GM23338 (cell line): Measurements from ENCODE around the gene KYNU. TPM values are rescaled to one million over a fixed set of nuclear protein-coding genes. Genes with fewer than 3 reads are reported as not detected.

ENCODE experiments used
- ATAC-seq: fragments of 200-7000 bp; cut with Tn5 transposase; 3 replicates; pipeline ENCODE4 v1.9.1; 2020
- DNase-seq: peaks from one replicate; pipeline ENCODE4 v3.0.0-alpha.2; 2015; ENCODE audit warnings: low spot score
- H2AFZ ChIP-seq: fragments of 200-600 bp; sonication (generic); 2 replicates; pipeline ENCODE4 v1.8.0; 2016; ENCODE audit warnings: antibody characterized with exemption, mild to moderate bottlenecking, moderate library complexity
- H3F3A ChIP-seq: fragments of 200-600 bp; sonication (generic); replicated peaks from 2 replicates; pipeline ENCODE4 v1.8.0; 2017; ENCODE audit warnings: antibody characterized with exemption, mixed run types, low read depth
- H3K27ac ChIP-seq: fragments of 200-600 bp; sonication (generic); 2 replicates; pipeline ENCODE4 v1.6.1; 2016; ENCODE audit warnings: low read depth
- H3K27me3 ChIP-seq: fragments of 200-600 bp; sonication (generic); 2 replicates; pipeline ENCODE4 v1.8.0; 2016; ENCODE audit warnings: mild to moderate bottlenecking, mixed run types, moderate library complexity; ENCODE audit not compliant: insufficient read depth
- H3K36me3 ChIP-seq: fragments of 200-600 bp; sonication (generic); 2 replicates; pipeline ENCODE4 v1.8.0; 2016; ENCODE audit warnings: mild to moderate bottlenecking; ENCODE audit not compliant: insufficient read depth
- H3K4me1 ChIP-seq: fragments of 200-600 bp; sonication (generic); 2 replicates; pipeline ENCODE4 v1.8.0; 2016; ENCODE audit warnings: mild to moderate bottlenecking, moderate library complexity; ENCODE audit not compliant: insufficient read depth
- H3K4me2 ChIP-seq: fragments of 200-600 bp; sonication (generic); 2 replicates; pipeline ENCODE4 v1.7.1; 2017; ENCODE audit warnings: mixed run types
- H3K4me3 ChIP-seq: fragments of 200-600 bp; sonication (generic); 2 replicates; pipeline ENCODE4 v1.6.1; 2016; ENCODE audit warnings: mixed run types
- H3K79me2 ChIP-seq: fragments of 200-600 bp; sonication (generic); replicated peaks from 2 replicates; pipeline ENCODE4 v1.8.0; 2017; ENCODE audit warnings: mild to moderate bottlenecking; ENCODE audit not compliant: insufficient read depth
- H3K9me2 ChIP-seq: fragments of 200-600 bp; sonication (generic); 2 replicates; pipeline ENCODE4 v1.8.0; 2017; ENCODE audit not compliant: insufficient read depth
- H4K20me1 ChIP-seq: fragments of 200-600 bp; sonication (generic); replicated peaks from 2 replicates; pipeline ENCODE4 v1.8.0; 2017; ENCODE audit warnings: mild to moderate bottlenecking; ENCODE audit not compliant: insufficient read depth
- H3K27ac Mint-ChIP-seq: 2 replicates; pipeline ENCODE4 v1.8.0; 2020; ENCODE audit warnings: inconsistent platforms, mild to moderate bottlenecking, moderate library complexity, mixed read lengths
- H3K27me3 Mint-ChIP-seq: 3 replicates; pipeline ENCODE4 v1.8.0; 2022; ENCODE audit warnings: low read depth, mild to moderate bottlenecking, moderate library complexity, mixed read lengths, inconsistent platforms; ENCODE audit not compliant: insufficient read depth, poor library complexity
- H3K36me3 Mint-ChIP-seq: 3 replicates; pipeline ENCODE4 v1.8.0; 2021; ENCODE audit warnings: low read depth, mild to moderate bottlenecking, inconsistent platforms, moderate library complexity, mixed read lengths
- H3K4me1 Mint-ChIP-seq: 3 replicates; pipeline ENCODE4 v1.8.0; 2020; ENCODE audit warnings: mild to moderate bottlenecking, inconsistent platforms, mixed read lengths
- H3K4me3 Mint-ChIP-seq: 3 replicates; pipeline ENCODE4 v1.8.0; 2021; ENCODE audit warnings: moderate library complexity, mild to moderate bottlenecking, inconsistent platforms, mixed read lengths
- H3K9me3 Mint-ChIP-seq: 3 replicates; pipeline ENCODE4 v1.8.0; 2020; ENCODE audit warnings: moderate library complexity, mild to moderate bottlenecking, inconsistent platforms, mixed read lengths
- CREB1 ChIP-seq: fragments of 250-450 bp; sonication (Bioruptor Pico); IDR thresholded peaks from 2 replicates; pipeline ENCODE4 v1.5.0; 2020; ENCODE audit warnings: low read depth, mild to moderate bottlenecking, moderate library complexity
- CTCF ChIP-seq, 2 experiments: fragments of 200-600 bp in 1 of 2; sonication (generic) in 1 of 2; conservative IDR thresholded peaks; 2 replicates each; pipeline versions ENCODE4 v1.5.1 to v1.6.1; 2016 to 2017; ENCODE audit warnings: antibody characterized with exemption in 2 of 2, low read depth in 2 of 2, mild to moderate bottlenecking in 2 of 2, moderate library complexity in 1 of 2
- ETS1 ChIP-seq: IDR thresholded peaks from 2 replicates; pipeline ENCODE4 v1.6.1; 2016; ENCODE audit warnings: antibody characterized with exemption
- EZH2 ChIP-seq: fragments of 200-600 bp; sonication (generic); IDR thresholded peaks from one replicate; pipeline ENCODE4 v1.8.0; 2017; ENCODE audit warnings: antibody characterized with exemption, mild to moderate bottlenecking, low read depth; ENCODE audit not compliant: unreplicated experiment
- EZH2phosphoT487 ChIP-seq: fragments of 200-600 bp; sonication (generic); IDR thresholded peaks from one replicate; pipeline ENCODE4 v1.8.1; 2018; ENCODE audit warnings: antibody characterized with exemption; ENCODE audit not compliant: unreplicated experiment
- JUNB ChIP-seq: IDR thresholded peaks from one replicate; pipeline ENCODE4 v1.6.1; 2016; ENCODE audit warnings: antibody characterized with exemption; ENCODE audit not compliant: unreplicated experiment
- POLR2AphosphoS5 ChIP-seq: IDR thresholded peaks from 2 replicates; pipeline ENCODE4 v1.6.1; 2016; ENCODE audit warnings: antibody characterized with exemption, low read depth
- REST ChIP-seq: IDR thresholded peaks from one replicate; pipeline ENCODE4 v1.6.1; 2018; ENCODE audit warnings: antibody characterized with exemption; ENCODE audit not compliant: unreplicated experiment
- STAT1 ChIP-seq: IDR thresholded peaks from one replicate; pipeline ENCODE4 v1.6.1; 2016; ENCODE audit warnings: antibody characterized with exemption; ENCODE audit not compliant: unreplicated experiment
- ZNF331 ChIP-seq: fragments of 250-450 bp; sonication (Bioruptor Pico); IDR thresholded peaks from 2 replicates; pipeline ENCODE4 v1.5.0; 2020; ENCODE audit warnings: low read depth, mild to moderate bottlenecking, moderate library complexity
- ZNF462 ChIP-seq: fragments of 250-450 bp; sonication (Bioruptor Pico); IDR thresholded peaks from 2 replicates; pipeline ENCODE4 v1.5.0; 2020; ENCODE audit warnings: mild to moderate bottlenecking, moderate library complexity
- polyA plus RNA-seq: library from polyadenylated mRNA; unstranded; fragments of >200 nt; fragmentation: Nextera tagmentation; extraction: Ambion mirVana; gene quantifications from 2 replicates; pipeline ENCODE4 v1.2.1, GENCODE V29; 2016
- total RNA-seq: library from RNA; depleted of rRNA; stranded (reverse); fragments of >200 nt; shearing (Covaris generic); gene quantifications from 2 replicates; pipeline ENCODE4 v1.2.3, GENCODE V29; 2014

KYNU gene
- total and polyA plus RNA-seq, 2 experiments from 2014 or later, result 0.03 to 0.21 TPM

GRCh38 chr2:142994665-142995064 is 117.2 kb downstream of the KYNU start:
- Histone ChIP-seq H3K9me2 (no peaks in the 10 kb centered on the region), H2AFZ (no peak overlapping the region), H3K4me1 (no peaks in the 10 kb centered on the region), H3K4me3 (no peak overlapping the region), H3K36me3 (no peaks in the 10 kb centered on the region), H3K79me2 (no peaks in the 10 kb centered on the region), H3K4me2 (no peak overlapping the region), H3K27me3 (no peaks in the 10 kb centered on the region), H3F3A (no peaks in the 10 kb centered on the region), H3K27ac (no peak overlapping the region), H4K20me1 (no peaks in the 10 kb centered on the region)
- Mint-ChIP-seq H3K9me3 (no peaks in the 10 kb centered on the region), H3K36me3 (no peaks in the 10 kb centered on the region), H3K27me3 (no peaks in the 10 kb centered on the region), H3K27ac (no peak overlapping the region), H3K4me3 (no peak overlapping the region), H3K4me1 (no peaks in the 10 kb centered on the region)
- no peak for DNase-seq
- no peak for TF ChIP-seq ETS1
- TF ChIP-seq EZH2, result no peak
- TF ChIP-seq JUNB, result no peak
- TF ChIP-seq CTCF (conservative IDR thresholded peaks at IDR 0.05; ENCODE audit: low read depth in 2 of 2), result no peak
- no peak for TF ChIP-seq ZNF462 (CRISPR knock-in tag)
- TF ChIP-seq ZNF331 (CRISPR knock-in tag), result no peak
- TF ChIP-seq POLR2AphosphoS5, result no peak
- TF ChIP-seq STAT1, result no peak
- TF ChIP-seq EZH2phosphoT487, result no peak
- TF ChIP-seq CREB1 (CRISPR knock-in tag), result no peak
- TF ChIP-seq REST, result no peak
- no peak for ATAC-seq
